SK-N-SH treated with all-trans-retinoic acid at 6 μM for 48 hours (cell line): ENCODE measurements around the gene PIK3CB.

Experiments
- ATAC-seq: fragments of 200-7000 bp; cut with Tn5 transposase; 3 replicates; pipeline ENCODE4 v1.9.1; 2020; ENCODE audit warnings: mild to moderate bottlenecking, moderate library complexity
- ARNTL ChIP-seq: fragments of 450-650 bp; formaldehyde crosslinking; IDR thresholded peaks from 2 replicates; pipeline ENCODE4 v1.5.0; 2020; ENCODE audit warnings: low read depth, mild to moderate bottlenecking, moderate library complexity, borderline replicate concordance
- BACH2 ChIP-seq: fragments of 250-450 bp; sonication (Bioruptor Pico); IDR thresholded peaks from 2 replicates; pipeline ENCODE4 v1.9.0; 2021; ENCODE audit warnings: mild to moderate bottlenecking, borderline replicate concordance
- CSDC2 ChIP-seq: fragments of 250-450 bp; sonication (Bioruptor Pico); IDR thresholded peaks from 2 replicates; pipeline ENCODE4 v1.5.0; 2020; ENCODE audit warnings: mild to moderate bottlenecking, moderate library complexity
- CSRNP3 ChIP-seq: fragments of 250-450 bp; sonication (Bioruptor Pico); IDR thresholded peaks from 2 replicates; pipeline ENCODE4 v1.5.1; 2021; ENCODE audit warnings: mild to moderate bottlenecking, moderate library complexity
- ESRRG ChIP-seq: fragments of 250-450 bp; sonication (Bioruptor Pico); IDR thresholded peaks from 2 replicates; pipeline ENCODE4 v1.6.1; 2021; ENCODE audit warnings: mild to moderate bottlenecking
- GLIS3 ChIP-seq: fragments of 250-450 bp; sonication (Bioruptor Pico); IDR thresholded peaks from 2 replicates; pipeline ENCODE4 v1.5.0; 2020; ENCODE audit warnings: mild to moderate bottlenecking, moderate library complexity
- ISL1 ChIP-seq: fragments of 250-450 bp; sonication (Bioruptor Pico); IDR thresholded peaks from 2 replicates; pipeline ENCODE4 v2.1.2; 2022; ENCODE audit warnings: mild to moderate bottlenecking, moderate library complexity
- OSR1 ChIP-seq: fragments of 250-450 bp; sonication (Bioruptor Pico); IDR thresholded peaks from 2 replicates; pipeline ENCODE4 v1.8.0; 2022; ENCODE audit warnings: moderate library complexity, mild to moderate bottlenecking, inconsistent platforms
- PATZ1 ChIP-seq: fragments of 250-450 bp; sonication (Bioruptor Pico); IDR thresholded peaks from 2 replicates; pipeline ENCODE4 v1.8.0; 2020; ENCODE audit warnings: mild to moderate bottlenecking, moderate library complexity, borderline replicate concordance
- POU6F1 ChIP-seq: fragments of 250-450 bp; sonication (Bioruptor Pico); IDR thresholded peaks from 2 replicates; pipeline ENCODE4 v1.8.0; 2021; ENCODE audit warnings: low read depth, mild to moderate bottlenecking, moderate library complexity, borderline replicate concordance
- PPARA ChIP-seq: fragments of 250-450 bp; sonication (Bioruptor Pico); IDR thresholded peaks from 2 replicates; pipeline ENCODE4 v1.5.0; 2020; ENCODE audit warnings: mild to moderate bottlenecking, borderline replicate concordance
- RARB ChIP-seq: fragments of 250-450 bp; sonication (Bioruptor Pico); IDR thresholded peaks from 2 replicates; pipeline ENCODE4 v1.8.0; 2021; ENCODE audit warnings: mild to moderate bottlenecking, moderate library complexity
- TCF4 ChIP-seq: fragments of 250-450 bp; sonication (Bioruptor Pico); IDR thresholded peaks from 2 replicates; pipeline ENCODE4 v1.8.0; 2021; ENCODE audit warnings: mild to moderate bottlenecking, moderate library complexity, borderline replicate concordance
- TOX ChIP-seq: fragments of 250-450 bp; sonication (Bioruptor Pico); IDR thresholded peaks from 2 replicates; pipeline ENCODE4 v1.8.0; 2021; ENCODE audit warnings: mild to moderate bottlenecking, moderate library complexity, borderline replicate concordance
- TSHZ2 ChIP-seq: fragments of 250-450 bp; sonication (Bioruptor Pico); IDR thresholded peaks from 2 replicates; pipeline ENCODE4 v1.5.0; 2020; ENCODE audit warnings: mild to moderate bottlenecking, moderate library complexity
- ZC3H10 ChIP-seq: fragments of 250-450 bp; sonication (Bioruptor Pico); IDR thresholded peaks from 2 replicates; pipeline ENCODE4 v1.5.1; 2021; ENCODE audit warnings: mild to moderate bottlenecking, moderate library complexity
- ZFP3 ChIP-seq: fragments of 250-450 bp; sonication (Bioruptor Pico); IDR thresholded peaks from 2 replicates; pipeline ENCODE4 v1.5.0; 2020; ENCODE audit warnings: mild to moderate bottlenecking, moderate library complexity
- ZFP30 ChIP-seq: fragments of 450-650 bp; formaldehyde crosslinking; IDR thresholded peaks from 2 replicates; pipeline ENCODE4 v1.5.0; 2022; ENCODE audit warnings: mild to moderate bottlenecking, moderate library complexity
- ZNF565 ChIP-seq: fragments of 450-650 bp; formaldehyde crosslinking; conservative IDR thresholded peaks from 2 replicates; pipeline ENCODE4 v1.5.0; 2020; ENCODE audit warnings: low read depth, mild to moderate bottlenecking, moderate library complexity
- ZNF70 ChIP-seq: fragments of 450-650 bp; formaldehyde crosslinking; IDR thresholded peaks from 2 replicates; pipeline ENCODE4 v1.5.0; 2020; ENCODE audit warnings: mild to moderate bottlenecking, moderate library complexity
- ZNF8 ChIP-seq: fragments of 450-650 bp; formaldehyde crosslinking; IDR thresholded peaks from 2 replicates; pipeline ENCODE4 v1.5.0; 2020; ENCODE audit warnings: mild to moderate bottlenecking, moderate library complexity

Gene PIK3CB

GRCh38 chr3:138718849-138719248, 115.9 kb downstream of the PIK3CB start:
- ATAC-seq = no peak
- TF ChIP-seq ARNTL (CRISPR knock-in tag) = no peak

- no peak for TF ChIP-seq CSDC2 (CRISPR knock-in tag)
- TF ChIP-seq ZNF8 (CRISPR knock-in tag) = no peak
- no peak for TF ChIP-seq OSR1 (CRISPR knock-in tag)
- no peak for TF ChIP-seq ESRRG (CRISPR knock-in tag)
- no peak for TF ChIP-seq ZNF70 (CRISPR knock-in tag)
- TF ChIP-seq TSHZ2 = no peak
- TF ChIP-seq RARB (CRISPR knock-in tag) = no peak
- TF ChIP-seq PPARA (CRISPR knock-in tag) = no peak
- no peak for TF ChIP-seq ZFP3 (CRISPR knock-in tag)
- no peak for TF ChIP-seq ISL1 (CRISPR knock-in tag)
- TF ChIP-seq POU6F1 (CRISPR knock-in tag) = no peak
- TF ChIP-seq ARNTL (CRISPR knock-in tag) = no peak
- no peak for TF ChIP-seq CSRNP3 (CRISPR knock-in tag)
- TF ChIP-seq ZC3H10 (CRISPR knock-in tag) = no peak
- TF ChIP-seq TCF4 (CRISPR knock-in tag) = no peak
- TF ChIP-seq PATZ1 = no peak
- TF ChIP-seq TOX = no peak
- no peak for TF ChIP-seq ZNF565 (CRISPR knock-in tag)
- TF ChIP-seq ZFP30 = no peak
- ATAC-seq = no peak
These were observed 117.4 kb downstream of the PIK3CB start for GRCh38 chr3:138717348-138717747.

- no peak for ATAC-seq
- TF ChIP-seq OSR1 (CRISPR knock-in tag) (no peak), CSDC2 (CRISPR knock-in tag) (no peak), TSHZ2 (no peak), GLIS3 (no peak), ZFP30 (no peak), PATZ1 (no peak), CSRNP3 (CRISPR knock-in tag) (no peak), TOX (no peak), BACH2 (CRISPR knock-in tag) (no peak), ZC3H10 (CRISPR knock-in tag) (no peak), ZNF70 (CRISPR knock-in tag) (no peak), TCF4 (CRISPR knock-in tag) (no peak)
These were observed 122.6 kb downstream of the PIK3CB start for GRCh38 chr3:138712086-138712485.
